K562 (cell line): ENCODE results near the gene TMC8. TPM values are rescaled to one million over a fixed set of nuclear protein-coding genes. Genes with fewer than 3 reads are reported as not detected.

Experiments used
- ATAC-seq: fragments of 200-7000 bp; cut with Tn5 transposase; 3 replicates; pipeline ENCODE4 v1.9.1; 2020; ENCODE audit warnings: moderate library complexity
- BruUV-seq: library from RNA; stranded (reverse); fragments of 400-500 nt; replicated peaks from 2 replicates; lab custom pipeline; 2021; lab: Mats Ljungman, UMichigan
- CTCF ChIA-PET: fragments of 300-600 bp; formaldehyde crosslinking; extraction: SDS; loops from one replicate; lab custom pipeline; 2021; ENCODE audit warnings: low intra/inter-chr PET ratio; lab: Yijun Ruan, JAX
- POLR2A ChIA-PET: fragments of 300-600, 350-650 bp; sonication (Branson Sonifier 250); formaldehyde crosslinking; extraction: SDS; loops from one replicate; lab custom pipeline; 2021; ENCODE audit warnings: antibody characterized with exemption, inconsistent platforms; lab: Yijun Ruan, JAX
- DNase-seq, 4 experiments: peaks; one replicate each; pipeline versions ENCODE4 v3.0.0 to v3.0.0-alpha.2; 2011 to 2018; ENCODE audit warnings: low spot score in 3 of 4, mixed read lengths in 3 of 4; ENCODE audit errors: extremely low read depth in 1 of 4
- FAIRE-seq: peaks from 2 replicates; lab custom pipeline; 2011; peaks lifted over from hg19 to GRCh38; lab: Jason Lieb, UNC
- H2AFZ ChIP-seq: 2 replicates; pipeline ENCODE4 v1.6.0; 2011; ENCODE audit warnings: low read depth, low read length, control low read depth, inconsistent platforms
- H3K27ac ChIP-seq: fragments of 200-600 bp; 3 replicates; pipeline ENCODE4 v1.8.0; 2011; ENCODE audit warnings: low read depth, mild to moderate bottlenecking, control low read depth, inconsistent platforms, low read length, moderate library complexity, mixed read lengths; ENCODE audit errors: extremely low read depth
- H3K27me3 ChIP-seq, 2 experiments: fragments of 300-600 bp in 1 of 2; 2 replicates in 1 of 2; 3 replicates in 1 of 2; pipeline versions ENCODE4 v1.6.0 to v1.8.0; 2011; ENCODE audit warnings: inconsistent platforms in 2 of 2, low read length in 2 of 2, mild to moderate bottlenecking in 1 of 2, mixed read lengths in 1 of 2, moderate library complexity in 1 of 2; ENCODE audit not compliant: control insufficient read depth in 2 of 2, insufficient read depth in 2 of 2
- H3K36me3 ChIP-seq: fragments of 300-600 bp; 3 replicates; pipeline ENCODE4 v1.8.0; 2011; ENCODE audit warnings: mild to moderate bottlenecking, low read length, inconsistent platforms; ENCODE audit not compliant: control insufficient read depth, insufficient read depth
- H3K4me1 ChIP-seq, 2 experiments: fragments of 200-600 bp in 1 of 2; replicated peaks in 1 of 2; 2 replicates in 1 of 2; 3 replicates in 1 of 2; pipeline versions ENCODE4 v1.5.1 to v1.8.0; 2011; ENCODE audit warnings: inconsistent platforms in 2 of 2, low read length in 2 of 2, mild to moderate bottlenecking in 1 of 2, mixed read lengths in 1 of 2, moderate library complexity in 1 of 2; ENCODE audit not compliant: control insufficient read depth in 2 of 2, insufficient read depth in 2 of 2
- H3K4me2 ChIP-seq: 2 replicates; pipeline ENCODE4 v1.6.1; 2011; ENCODE audit warnings: low read length, control low read depth, inconsistent platforms, mixed read lengths; ENCODE audit not compliant: insufficient read depth
- H3K4me3 ChIP-seq: fragments of 200-600 bp; sonication (generic), shearing (Covaris generic); 2 replicates; pipeline ENCODE4 v1.5.1; 2016; ENCODE audit warnings: control low read depth, inconsistent platforms
- H3K79me2 ChIP-seq: fragments of 200-600 bp; 3 replicates; pipeline ENCODE4 v1.8.0; 2011; ENCODE audit warnings: low read length, inconsistent platforms; ENCODE audit not compliant: control insufficient read depth, insufficient read depth
- H3K9ac ChIP-seq, 2 experiments: 2 replicates each; pipeline versions ENCODE4 v1.6.0 to v1.6.1; 2011; ENCODE audit warnings: low read depth in 2 of 2, low read length in 2 of 2, control low read depth in 1 of 2, inconsistent platforms in 1 of 2, mild to moderate bottlenecking in 1 of 2, mixed read lengths in 1 of 2; ENCODE audit not compliant: insufficient read depth in 1 of 2
- H3K9me1 ChIP-seq: one replicate; pipeline ENCODE4 v1.6.0; 2011; ENCODE audit warnings: inconsistent platforms, mild to moderate bottlenecking, low read length, moderate library complexity; ENCODE audit not compliant: control insufficient read depth, insufficient read depth
- H3K9me3 ChIP-seq: replicated peaks from 2 replicates; pipeline ENCODE4 v1.5.1; 2011; ENCODE audit warnings: low read depth, low read length, inconsistent platforms; ENCODE audit not compliant: control insufficient read depth, insufficient read depth
- H4K20me1 ChIP-seq: replicated peaks from 2 replicates; pipeline ENCODE4 v1.6.1; 2011; ENCODE audit warnings: low read length, inconsistent platforms, mixed read lengths; ENCODE audit not compliant: control insufficient read depth, insufficient read depth
- CBX3 ChIP-seq, 2 experiments: IDR thresholded peaks; 1 replicate in 1 of 2; 2 replicates in 1 of 2; pipeline ENCODE4 v1.6.1; 2012; ENCODE audit warnings: inconsistent platforms in 2 of 2, low read length in 2 of 2, borderline replicate concordance in 1 of 2, control low read depth in 1 of 2
- CBX5 ChIP-seq: IDR thresholded peaks from 2 replicates; pipeline ENCODE4 v1.6.1; 2014; ENCODE audit warnings: low read depth, borderline replicate concordance
- CTBP1 ChIP-seq: fragments of 450-650 bp; IDR thresholded peaks from 2 replicates; pipeline ENCODE4 v1.6.1; 2016; ENCODE audit warnings: borderline replicate concordance
- TRIM24 ChIP-seq, 2 experiments: fragments of 450-650 bp; IDR thresholded peaks; 2 replicates each; pipeline ENCODE4 v1.6.1; 2016
- TRIM28 ChIP-seq: fragments of 450-650 bp; IDR thresholded peaks from 2 replicates; pipeline ENCODE4 v1.6.1; 2017
- ZNF232 ChIP-seq: sonication (generic); formaldehyde crosslinking; IDR thresholded peaks from 2 replicates; pipeline ENCODE4 v1.8.0; 2022; ENCODE audit warnings: mild to moderate bottlenecking, missing genetic modification reagents
- WGBS: fragments of 100-300 bp; shearing (Covaris generic); methylation state at CpG from one replicate; pipeline ENCODE4 v1.1.6; 2016; ENCODE audit warnings: low coverage, mixed read lengths; ENCODE audit not compliant: insufficient coverage; ENCODE audit errors: missing lambda C conversion rate; 5-methylcytosine and 5-hydroxymethylcytosine counted together
- in situ Hi-C: fragments of 300-500 bp; cut with MboI; formaldehyde crosslinking; loops from 4 replicates; pipeline ENCODE4 v1.15.0; 2018; ENCODE audit warnings: inconsistent platforms, mixed read lengths
- intact Hi-C: fragments of 100-400 bp; cut with micrococcal nuclease; formaldehyde crosslinking; loops from 2 replicates; pipeline ENCODE4 v1.14.2; 2022
- polyA plus RNA-seq, 8 experiments: library from polyadenylated mRNA; depleted of rRNA in 4 of 8; stranded (reverse) in 5 of 8; unstranded in 3 of 8; fragments of >200 nt; fragmentation: Nextera tagmentation in 2 of 8; fragmentation: Illumina TruSeq in 1 of 8; extraction: Ambion mirVana in 2 of 8; extraction: Trizol in 1 of 8; gene quantifications; 2 replicates each; pipeline versions ENCODE4 v1.2.1 to v1.2.3, GENCODE V29; 2011 to 2014; ENCODE audit warnings: inconsistent platforms in 1 of 8, missing spikeins in 1 of 8
- total RNA-seq, 7 experiments: library from RNA; depleted of rRNA in 6 of 7; stranded (reverse); fragments of >200 nt in 6 of 7; fragmentation: Illumina TruSeq in 2 of 7; extraction: Trizol in 2 of 7; gene quantifications; 2 replicates each; pipeline versions ENCODE4 v1.2.1 to v1.2.3, GENCODE V29; 2011 to 2021; ENCODE audit warnings: low replicate concordance in 1 of 7

The TMC8 gene
- total and polyA plus RNA-seq, 9 of the 15 experiments (the other 6 are each of a cell fraction or from before 2014, with no cell fraction given): 0.13 to 10.9 (median 2.8) TPM

GRCh38 chr17:78101542-78101941 lies 29.0 kb upstream of the TMC8 start:
- Histone ChIP-seq H3K9me1 (no peaks in the 10 kb centered on the region), H3K4me2 (no peak overlapping the region), H3K79me2 (no peaks in the 10 kb centered on the region), H3K4me1 (peaks cover 0 to 13% of the 10 kb centered on the region in 2 experiments; a peak in 3 of 5 replicates), H3K9me3 (peaks cover 7% of the 10 kb centered on the region), H3K4me3 (no peak overlapping the region), H3K27me3 (no peaks in the 10 kb centered on the region), H3K9ac (no peak overlapping the region), H3K27ac (no peak overlapping the region), H3K36me3 (peaks cover 37% of the 10 kb centered on the region), H2AFZ (no peak overlapping the region)
- no peak for DNase-seq
- CTCF ChIA-PET: no interaction called here
- 85% methylated on average over 10 of the region's 10 CpGs for WGBS
- POLR2A ChIA-PET: interaction anchor here (1.0 kb wide), 1 partner anchor 11 kb away, joined by 3 read pairs; no protein-coding TSS in a partner anchor
- in situ Hi-C loops: no loop called here
- ATAC-seq: no peak
- intact Hi-C loops: no loop called here
- TF ChIP-seq CBX5: 0 out of 2 replicates have a peak, but pooled peaks have one; percentile 63
- no peak for TF ChIP-seq CTBP1
- peak; percentile 62; the same call in 1 of the 2 replicates for TF ChIP-seq TRIM28
- TF ChIP-seq CBX3 (IDR thresholded peaks at IDR 0.05; ENCODE audit: borderline replicate concordance in 1 of 2, low read length in 2 of 2): peak in 1 of 2 experiments; percentile 90; a peak in 1 of 3 replicates
- TF ChIP-seq TRIM24 (IDR thresholded peaks at IDR 0.05): 0 out of 4 replicates have a peak, but pooled peaks of 1 of the 2 experiments have one; percentile 10
- TF ChIP-seq, all 486 proteins: peak for 4
- no TSS peak for BruUV-seq
- FAIRE-seq: no peak
- no peaks in the 10 kb centered on the region for H4K20me1 ChIP-seq

GRCh38 chr17:78103311-78103710 lies 27.3 kb upstream of the TMC8 start:
- Histone ChIP-seq H4K20me1 (no peaks in the 10 kb centered on the region), H3K9me3 (peaks cover 7% of the 10 kb centered on the region), H3K9me1 (no peaks in the 10 kb centered on the region), H3K27me3 (no peaks in the 10 kb centered on the region), H3K36me3 (peaks cover 32% of the 10 kb centered on the region; the same call in 2 of the 3 replicates), H3K27ac (no peak overlapping the region), H3K4me2 (no peak overlapping the region), H3K4me3 (no peak overlapping the region), H3K4me1 (peaks cover 0 to 13% of the 10 kb centered on the region in 2 experiments; a peak in 3 of 5 replicates), H3K79me2 (no peaks in the 10 kb centered on the region), H3K9ac (no peak overlapping the region), H2AFZ (no peak overlapping the region)
- TF ChIP-seq ZNF232 (CRISPR knock-in tag): no peak
- WGBS: 26% methylated on average over 4 of the region's 4 CpGs
- in situ Hi-C loops: no loop called here
- intact Hi-C loops: no loop called here
- FAIRE-seq (peak; percentile 19), ATAC-seq (no peak), DNase-seq (no peak)
- POLR2A ChIA-PET: interaction anchor here (0.6 to 0.7 kb wide), 2 partner anchors 74 to 834 kb away, joined by 3 read pairs; no protein-coding TSS in a partner anchor
- no TSS peak for BruUV-seq
- CTCF ChIA-PET: no interaction called here
